HEK293 (cell line): ENCODE results near the gene COMMD10.

Experiments
- CTCF ChIA-PET: fragments of 350-600 bp; formaldehyde crosslinking; extraction: SDS; loops from one replicate; lab custom pipeline; 2021; ENCODE audit warnings: antibody characterized with exemption; lab: Yijun Ruan, JAX
- POLR2A ChIA-PET: fragments of 300-600 bp; formaldehyde crosslinking; extraction: SDS; loops from one replicate; lab custom pipeline; 2020; ENCODE audit warnings: antibody characterized with exemption, inconsistent platforms; lab: Yijun Ruan, JAX
- H3K27ac ChIP-seq: fragments of 200-500 bp; sonication (Bioruptor generic); 2 replicates; pipeline ENCODE4 v1.5.1; 2014; ENCODE audit warnings: low read depth, low read length, control low read depth, inconsistent platforms; ENCODE audit errors: extremely low read depth
- H3K36me3 ChIP-seq, 2 experiments: fragments of 200-500 bp in 1 of 2; sonication (Bioruptor generic) in 1 of 2; 1 replicate in 1 of 2; 2 replicates in 1 of 2; pipeline ENCODE4 v1.5.1; 2014 to 2017; ENCODE audit warnings: inconsistent platforms in 2 of 2, low read length in 2 of 2; ENCODE audit not compliant: control insufficient read depth in 2 of 2, insufficient read depth in 1 of 2
- H3K4me1 ChIP-seq: fragments of 200-500 bp; sonication (Bioruptor generic); 2 replicates; pipeline ENCODE4 v1.5.1; 2014; ENCODE audit warnings: mild to moderate bottlenecking, low read length, inconsistent platforms; ENCODE audit not compliant: control insufficient read depth, insufficient read depth
- H3K4me3 ChIP-seq: 2 replicates; pipeline ENCODE4 v1.5.1; 2011; ENCODE audit warnings: low read depth, mild to moderate bottlenecking, control low read depth, low read length, moderate library complexity
- H3K9me3 ChIP-seq: fragments of 200-500 bp; sonication (Bioruptor generic); 2 replicates; pipeline ENCODE4 v1.5.1; 2014; ENCODE audit warnings: low read depth, low read length, inconsistent platforms; ENCODE audit not compliant: control insufficient read depth, insufficient read depth
- FEZF1 ChIP-seq: fragments of 450-650 bp; formaldehyde crosslinking; IDR thresholded peaks from 2 replicates; pipeline ENCODE4 v1.5.1; 2016; ENCODE audit warnings: missing biosample characterization, missing genetic modification characterization
- KLF10 ChIP-seq: fragments of 450-650 bp; IDR thresholded peaks from 2 replicates; pipeline ENCODE4 v1.5.1; 2018; ENCODE audit warnings: missing biosample characterization, mild to moderate bottlenecking, missing genetic modification characterization
- PRDM10 ChIP-seq: fragments of 450-650 bp; formaldehyde crosslinking; IDR thresholded peaks from 2 replicates; pipeline ENCODE4 v1.5.1; 2016; ENCODE audit warnings: missing biosample characterization, missing genetic modification characterization
- ZBTB11 ChIP-seq: fragments of 450-650 bp; formaldehyde crosslinking; conservative IDR thresholded peaks from 2 replicates; pipeline ENCODE4 v1.5.1; 2016; ENCODE audit warnings: low read depth, missing biosample characterization, missing genetic modification characterization
- ZBTB26 ChIP-seq: fragments of 450-650 bp; formaldehyde crosslinking; optimal IDR thresholded peaks from 2 replicates; pipeline ENCODE3; 2016; ENCODE audit warnings: missing biosample characterization, mild to moderate bottlenecking, missing genetic modification characterization
- ZNF112 ChIP-seq: fragments of 450-650 bp; formaldehyde crosslinking; IDR thresholded peaks from 2 replicates; pipeline ENCODE4 v1.5.0; 2017; ENCODE audit warnings: missing biosample characterization, missing genetic modification characterization
- ZNF302 ChIP-seq: fragments of 450-650 bp; formaldehyde crosslinking; IDR thresholded peaks from 2 replicates; pipeline ENCODE4 v1.5.1; 2016; ENCODE audit warnings: missing biosample characterization, missing genetic modification characterization, low read depth
- ZNF341 ChIP-seq: fragments of 450-650 bp; formaldehyde crosslinking; IDR thresholded peaks from 2 replicates; pipeline ENCODE4; 2016; ENCODE audit warnings: low read depth, missing biosample characterization, missing genetic modification characterization
- ZNF350 ChIP-seq: fragments of 450-650 bp; formaldehyde crosslinking; IDR thresholded peaks from 2 replicates; pipeline ENCODE4 v1.5.0; 2017; ENCODE audit warnings: missing biosample characterization, mild to moderate bottlenecking, missing genetic modification characterization
- ZNF362 ChIP-seq: fragments of 450-650 bp; formaldehyde crosslinking; IDR thresholded peaks from 2 replicates; pipeline ENCODE4 v1.5.1; 2016; ENCODE audit warnings: missing biosample characterization, missing genetic modification characterization
- ZNF433 ChIP-seq: fragments of 450-650 bp; formaldehyde crosslinking; IDR thresholded peaks from 2 replicates; pipeline ENCODE4 v1.5.1; 2016; ENCODE audit warnings: missing biosample characterization, missing genetic modification characterization, low read depth
- ZNF544 ChIP-seq: fragments of 450-650 bp; formaldehyde crosslinking; IDR thresholded peaks from 2 replicates; pipeline ENCODE4 v1.5.0; 2017; ENCODE audit warnings: missing biosample characterization, missing genetic modification characterization
- ZNF549 ChIP-seq: fragments of 450-650 bp; IDR thresholded peaks from 2 replicates; pipeline ENCODE4 v1.5.1; 2018; ENCODE audit warnings: missing biosample characterization, missing genetic modification characterization, mild to moderate bottlenecking, inconsistent platforms, moderate library complexity
- ZNF621 ChIP-seq: fragments of 450-650 bp; formaldehyde crosslinking; IDR thresholded peaks from 2 replicates; pipeline ENCODE4 v1.5.1; 2017; ENCODE audit warnings: missing biosample characterization, missing genetic modification characterization
- ZNF785 ChIP-seq: fragments of 450-650 bp; formaldehyde crosslinking; IDR thresholded peaks from 2 replicates; pipeline ENCODE4 v1.5.1; 2016; ENCODE audit warnings: missing biosample characterization, missing genetic modification characterization

The COMMD10 gene

GRCh38 chr5:116091416-116091815 is 6.6 kb downstream of the COMMD10 start:
- CTCF ChIA-PET: interaction anchor here (0.5 to 1.0 kb wide), 4 partner anchors 48 to 780 kb away, joined by 3 to 4 read pairs (median 3); no protein-coding TSS in a partner anchor
- no peak for TF ChIP-seq ZNF362 (tag by site-specific recombination)
- TF ChIP-seq ZNF302 (tag by site-specific recombination): no peak
- TF ChIP-seq ZBTB11 (tag by site-specific recombination): no peak
- no peak for TF ChIP-seq ZNF433 (tag by site-specific recombination)
- no peak for TF ChIP-seq ZNF621 (tag by site-specific recombination)
- no peak for TF ChIP-seq ZNF785 (tag by site-specific recombination)
- no peak for TF ChIP-seq ZNF549
- no peak for TF ChIP-seq ZNF112 (tag by site-specific recombination)
- no peak overlapping the region for H3K4me3 ChIP-seq

GRCh38 chr5:116097301-116097700 is 12.5 kb downstream of the COMMD10 start:
- Histone ChIP-seq H3K4me1 (no peaks in the 10 kb centered on the region), H3K9me3 (no peaks in the 10 kb centered on the region), H3K36me3 (peaks cover 4 to 27% of the 10 kb centered on the region in 2 experiments; a peak in 1 of 3 replicates), H3K27ac (no peak overlapping the region), H3K4me3 (no peak overlapping the region)
- ChIA-PET CTCF (no interaction called here), POLR2A (no interaction called here)
- TF ChIP-seq ZBTB26 (tag by site-specific recombination) (no peak), ZNF350 (tag by site-specific recombination) (no peak), KLF10 (tag by site-specific recombination) (no peak), ZNF341 (tag by site-specific recombination) (no peak), PRDM10 (tag by site-specific recombination) (no peak), FEZF1 (tag by site-specific recombination) (no peak), ZNF544 (no peak)

More at GRCh38 chr5:116091416-116091815, 6.6 kb downstream of the COMMD10 start:
- Histone ChIP-seq H3K27ac (no peak overlapping the region), H3K36me3 (peaks cover 4 to 27% of the 10 kb centered on the region in 2 experiments; a peak in 1 of 3 replicates), H3K9me3 (no peaks in the 10 kb centered on the region), H3K4me1 (no peaks in the 10 kb centered on the region)
- POLR2A ChIA-PET: no interaction called here
